ENCODE measurements around the gene LIN28B. TPM values are rescaled to one million over a fixed set of nuclear protein-coding genes. Genes with fewer than 3 reads are reported as not detected.

The LIN28B gene
- total and polyA plus RNA-seq, 2 experiments from 2014 or later: 35.3 to 96.4 TPM

DNA sequence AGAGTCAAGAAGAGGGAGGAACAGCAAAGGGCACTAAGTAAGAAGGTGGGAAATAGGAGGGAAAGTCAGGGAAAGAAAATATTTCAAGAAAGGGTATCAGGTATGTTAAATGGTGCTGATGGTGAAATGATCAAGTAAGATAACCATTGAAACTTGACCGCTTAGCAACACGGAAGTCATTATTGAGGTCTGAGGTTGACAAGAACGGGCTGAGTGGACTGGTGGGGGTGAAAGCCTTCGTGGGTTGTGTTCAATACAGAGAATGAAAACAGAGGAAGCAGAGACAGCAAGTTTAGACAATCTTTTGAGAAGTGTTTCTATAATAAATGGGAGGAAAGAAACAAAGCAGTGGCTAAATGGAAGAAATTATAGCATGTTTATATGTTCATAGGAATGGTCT is 72.0 kb downstream of the LIN28B start (continued):
- TF ChIP-seq ZNF462 (CRISPR knock-in tag; IDR thresholded peaks at IDR 0.05): no peak
- TF ChIP-seq CREB1 (CRISPR knock-in tag; IDR thresholded peaks at IDR 0.05; ENCODE audit: low read depth): no peak

- Histone ChIP-seq H4K20me1 (replicated peaks; ENCODE audit: insufficient read depth) (no peaks in the 10 kb centered on the region), H3K9me2 (ENCODE audit: insufficient read depth) (no peaks in the 10 kb centered on the region), H2AFZ (no peak overlapping the region), H3K79me2 (replicated peaks; ENCODE audit: insufficient read depth) (peaks cover 51% of the 10 kb centered on the region), H3F3A (replicated peaks; ENCODE audit: low read depth) (no peaks in the 10 kb centered on the region), H3K36me3 (ENCODE audit: insufficient read depth) (no peaks in the 10 kb centered on the region), H3K27ac (ENCODE audit: low read depth) (no peak overlapping the region), H3K4me2 (no peak overlapping the region), H3K27me3 (ENCODE audit: insufficient read depth) (no peaks in the 10 kb centered on the region), H3K4me1 (ENCODE audit: insufficient read depth) (peaks cover 30% of the 10 kb centered on the region), H3K4me3 (no peak overlapping the region)
- H3K27ac Mint-ChIP-seq: no peak overlapping the region
- TF ChIP-seq EZH2 (IDR thresholded peaks at IDR 0.05; ENCODE audit: low read depth, unreplicated experiment): no peak
- DNase-seq (ENCODE audit: low spot score): no peak
- H3K27me3 Mint-ChIP-seq (ENCODE audit: insufficient read depth, low read depth, poor library complexity): peaks cover 2% of the 10 kb centered on the region
- no peak for ATAC-seq
- H3K9me3 Mint-ChIP-seq: no peaks in the 10 kb centered on the region
- peaks cover 12% of the 10 kb centered on the region; the same call in 2 of the 3 replicates for H3K36me3 Mint-ChIP-seq (ENCODE audit: low read depth)
- H3K4me1 Mint-ChIP-seq: peaks cover 27% of the 10 kb centered on the region
- no peak overlapping the region for H3K4me3 Mint-ChIP-seq
These were observed 72.7 kb downstream of the LIN28B start for GRCh38 chr6:105029581-105029980.

DNA sequence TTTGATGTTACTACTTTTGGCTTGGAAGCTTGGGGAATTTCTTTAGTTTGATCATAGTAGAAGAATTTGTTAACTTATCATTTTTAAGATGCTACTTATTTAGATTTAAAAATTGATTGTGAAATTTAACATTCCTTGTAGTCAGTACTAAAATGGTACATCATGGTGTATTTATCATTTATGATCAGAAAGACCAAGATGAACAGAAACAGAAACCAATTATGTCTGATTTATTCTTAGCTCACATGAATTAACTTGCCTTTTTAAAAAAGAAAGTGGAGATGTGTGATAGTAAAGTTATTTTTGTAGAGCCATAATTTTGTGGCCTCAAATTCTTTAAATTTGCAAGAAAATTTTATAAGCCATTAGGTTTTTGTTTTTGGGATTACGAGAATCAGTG is 77.6 kb downstream of the LIN28B start:
- peaks cover 41% of the 10 kb centered on the region for H3K4me1 ChIP-seq (ENCODE audit: insufficient read depth)
- H3K27me3 ChIP-seq (ENCODE audit: insufficient read depth): no peaks in the 10 kb centered on the region
- H3K4me1 Mint-ChIP-seq: peaks cover 37% of the 10 kb centered on the region
- H4K20me1 ChIP-seq (replicated peaks; ENCODE audit: insufficient read depth): no peaks in the 10 kb centered on the region
- H3F3A ChIP-seq (replicated peaks; ENCODE audit: low read depth): no peaks in the 10 kb centered on the region
- no peaks in the 10 kb centered on the region for H3K36me3 ChIP-seq (ENCODE audit: insufficient read depth)
- H3K27ac Mint-ChIP-seq: no peak overlapping the region
- H2AFZ ChIP-seq: no peak overlapping the region
- H3K9me3 Mint-ChIP-seq: no peaks in the 10 kb centered on the region; the same call in 2 of the 3 replicates
- peaks cover 5% of the 10 kb centered on the region for H3K27me3 Mint-ChIP-seq (ENCODE audit: insufficient read depth, low read depth, poor library complexity)
- peaks cover 57% of the 10 kb centered on the region for H3K79me2 ChIP-seq (replicated peaks; ENCODE audit: insufficient read depth)
- no peak overlapping the region for H3K4me2 ChIP-seq
- H3K36me3 Mint-ChIP-seq (ENCODE audit: low read depth): peaks cover 10% of the 10 kb centered on the region; the same call in 2 of the 3 replicates
- no peak for TF ChIP-seq POLR2AphosphoS5 (IDR thresholded peaks at IDR 0.05; ENCODE audit: low read depth)
- TF ChIP-seq EZH2 (IDR thresholded peaks at IDR 0.05; ENCODE audit: low read depth, unreplicated experiment): no peak
- ATAC-seq (no peak), DNase-seq (ENCODE audit: low spot score) (no peak)
- no peak overlapping the region for H3K4me3 Mint-ChIP-seq
- no peak overlapping the region for H3K27ac ChIP-seq (ENCODE audit: low read depth)
- H3K9me2 ChIP-seq (ENCODE audit: insufficient read depth): no peaks in the 10 kb centered on the region
- no peak overlapping the region for H3K4me3 ChIP-seq
